ENCODE measurements around the gene EYA2. TPM values are rescaled to one million over a fixed set of nuclear protein-coding genes. Genes with fewer than 3 reads are reported as not detected.

The EYA2 gene
- total RNA-seq, 1 donor from 2014 or later = 8.1 TPM

DNA sequence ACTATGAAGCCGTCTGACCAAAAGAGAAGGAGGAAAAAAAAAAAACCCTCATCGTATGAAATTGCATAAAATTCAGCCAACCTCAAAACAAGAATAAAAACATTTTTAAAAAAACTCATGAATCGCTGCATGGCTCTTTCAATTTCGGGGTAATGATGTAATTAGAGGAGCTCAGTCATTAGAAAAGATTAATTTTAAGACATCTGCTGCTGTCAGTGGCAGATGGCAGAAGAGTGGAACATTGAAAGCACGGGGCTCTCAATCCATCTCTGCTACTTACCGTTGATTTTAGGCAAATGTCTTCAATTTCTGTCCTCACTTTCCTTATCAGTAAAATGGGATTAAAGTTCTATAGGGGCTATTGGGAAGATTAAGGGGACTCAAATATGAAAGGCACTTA lies 79.1 kb downstream of the EYA2 start:
- Mint-ChIP-seq H3K27me3 (no peaks in the 10 kb centered on the region), H3K4me3 (no peak overlapping the region), H3K4me1 (ENCODE audit: unreplicated experiment) (peaks cover 18% of the 10 kb centered on the region), H3K36me3 (no peaks in the 10 kb centered on the region), H3K27ac (no peak overlapping the region), H3K9me3 (no peaks in the 10 kb centered on the region)
- no peak for DNase-seq (ENCODE audit: extremely low spot score, unreplicated experiment)
- TF ChIP-seq, protein P1, sequence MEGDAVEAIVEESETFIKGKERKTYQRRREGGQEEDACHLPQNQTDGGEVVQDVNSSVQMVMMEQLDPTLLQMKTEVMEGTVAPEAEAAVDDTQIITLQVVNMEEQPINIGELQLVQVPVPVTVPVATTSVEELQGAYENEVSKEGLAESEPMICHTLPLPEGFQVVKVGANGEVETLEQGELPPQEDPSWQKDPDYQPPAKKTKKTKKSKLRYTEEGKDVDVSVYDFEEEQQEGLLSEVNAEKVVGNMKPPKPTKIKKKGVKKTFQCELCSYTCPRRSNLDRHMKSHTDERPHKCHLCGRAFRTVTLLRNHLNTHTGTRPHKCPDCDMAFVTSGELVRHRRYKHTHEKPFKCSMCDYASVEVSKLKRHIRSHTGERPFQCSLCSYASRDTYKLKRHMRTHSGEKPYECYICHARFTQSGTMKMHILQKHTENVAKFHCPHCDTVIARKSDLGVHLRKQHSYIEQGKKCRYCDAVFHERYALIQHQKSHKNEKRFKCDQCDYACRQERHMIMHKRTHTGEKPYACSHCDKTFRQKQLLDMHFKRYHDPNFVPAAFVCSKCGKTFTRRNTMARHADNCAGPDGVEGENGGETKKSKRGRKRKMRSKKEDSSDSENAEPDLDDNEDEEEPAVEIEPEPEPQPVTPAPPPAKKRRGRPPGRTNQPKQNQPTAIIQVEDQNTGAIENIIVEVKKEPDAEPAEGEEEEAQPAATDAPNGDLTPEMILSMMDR (conservative IDR thresholded peaks at IDR 0.05) = no peak

DNA sequence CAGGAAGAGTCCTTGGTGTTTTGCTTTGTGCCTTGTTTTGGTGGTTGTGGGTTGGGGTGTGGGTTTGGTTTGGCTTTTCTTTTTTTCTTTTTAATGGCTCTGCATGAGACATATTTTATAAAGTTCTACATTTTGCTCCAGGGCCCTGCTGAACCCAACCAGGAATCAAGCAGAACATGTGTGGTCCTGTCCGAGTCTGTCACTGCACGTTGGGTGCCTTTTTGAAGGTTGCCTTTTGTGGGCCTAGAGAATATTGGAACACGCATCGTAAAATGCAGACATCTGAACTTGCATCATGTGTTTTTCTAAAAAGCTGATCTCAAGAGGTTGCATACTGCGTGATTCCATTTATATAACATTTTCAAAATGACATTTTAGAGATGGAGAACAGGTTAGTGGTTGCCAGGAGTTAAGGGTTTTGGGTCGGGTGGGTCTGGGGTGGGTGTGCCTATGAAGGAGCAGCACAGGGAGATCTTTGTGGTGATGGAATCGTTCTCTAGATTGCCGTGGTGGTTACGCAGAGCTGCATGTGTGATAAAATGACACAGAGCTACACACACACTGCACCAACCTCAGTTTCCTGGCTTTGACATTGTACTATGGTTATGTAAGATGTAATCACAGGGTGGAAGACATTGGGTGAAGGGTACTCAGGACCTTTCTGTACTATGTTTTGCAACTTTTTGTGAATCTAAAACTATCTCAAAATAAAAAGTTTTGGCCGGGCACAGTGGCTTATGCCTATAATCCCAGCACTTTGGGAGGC lies 80.2 kb downstream of the EYA2 start:
- H3K4me1 Mint-ChIP-seq (ENCODE audit: unreplicated experiment) = peaks cover 28% of the 10 kb centered on the region
- DNase-seq (ENCODE audit: extremely low spot score, unreplicated experiment) = no peak
- H3K36me3 Mint-ChIP-seq = no peaks in the 10 kb centered on the region
- H3K27me3 Mint-ChIP-seq = no peaks in the 10 kb centered on the region
- H3K27ac Mint-ChIP-seq = no peak overlapping the region
- TF ChIP-seq, protein P1 (conservative IDR thresholded peaks at IDR 0.05) = no peak
- no peaks in the 10 kb centered on the region for H3K9me3 Mint-ChIP-seq
- H3K4me3 Mint-ChIP-seq = no peak overlapping the region

DNA sequence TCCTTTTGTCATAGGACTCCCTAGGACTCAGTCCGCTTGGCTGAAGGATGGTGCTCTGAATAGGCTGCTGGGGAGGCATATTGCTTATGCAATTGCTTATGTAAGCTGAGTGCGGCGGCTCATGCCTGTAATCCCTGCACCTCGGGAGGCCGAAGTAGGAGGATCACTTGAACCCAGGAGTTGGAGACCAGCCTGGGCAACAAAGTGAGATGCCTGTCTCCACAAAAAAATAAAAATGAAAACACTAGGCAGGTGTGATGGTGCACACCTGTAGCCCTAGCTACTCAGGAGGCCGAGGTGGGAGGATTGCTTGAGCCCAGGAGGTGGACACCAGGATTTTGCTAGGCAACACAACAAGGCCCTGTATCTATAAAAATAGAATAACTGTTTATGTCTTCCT lies 81.3 kb downstream of the EYA2 start:
- peaks cover 4% of the 10 kb centered on the region for H3K36me3 Mint-ChIP-seq
- TF ChIP-seq, protein P1 (conservative IDR thresholded peaks at IDR 0.05) = no peak
- no peak for DNase-seq (ENCODE audit: extremely low spot score, unreplicated experiment)
- no peak overlapping the region for H3K4me3 Mint-ChIP-seq
- no peak overlapping the region for H3K27ac Mint-ChIP-seq
- peaks cover 36% of the 10 kb centered on the region for H3K4me1 Mint-ChIP-seq (ENCODE audit: unreplicated experiment)
- peaks cover 8% of the 10 kb centered on the region for H3K9me3 Mint-ChIP-seq
- no peaks in the 10 kb centered on the region for H3K27me3 Mint-ChIP-seq

DNA sequence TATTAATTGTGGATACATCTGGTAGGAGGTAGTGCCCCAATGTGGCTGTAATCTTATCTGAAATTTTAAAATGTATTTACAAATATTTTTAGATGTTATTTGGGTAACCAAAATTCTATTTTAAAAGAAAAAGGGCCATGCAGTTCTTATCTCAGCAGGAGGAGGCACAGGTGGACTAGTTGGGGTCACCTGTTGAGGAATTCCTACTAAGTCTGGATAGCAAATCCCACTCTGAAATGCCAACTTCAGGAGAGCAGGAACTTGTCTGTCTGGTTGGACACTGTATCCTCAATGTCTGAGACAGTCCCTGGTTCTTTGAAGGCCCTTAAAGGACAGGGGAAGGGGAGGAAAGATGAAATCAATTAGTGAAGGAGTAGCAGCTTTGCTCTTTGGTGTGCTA lies 82.6 kb downstream of the EYA2 start:
- H3K27ac Mint-ChIP-seq = no peak overlapping the region
- no peaks in the 10 kb centered on the region for H3K27me3 Mint-ChIP-seq
- H3K4me1 Mint-ChIP-seq (ENCODE audit: unreplicated experiment) = peaks cover 32% of the 10 kb centered on the region
- TF ChIP-seq, protein P1 (conservative IDR thresholded peaks at IDR 0.05) = no peak
- no peak overlapping the region for H3K4me3 Mint-ChIP-seq
- peaks cover 12% of the 10 kb centered on the region for H3K9me3 Mint-ChIP-seq
- peaks cover 4% of the 10 kb centered on the region for H3K36me3 Mint-ChIP-seq
- no peak for DNase-seq (ENCODE audit: extremely low spot score, unreplicated experiment)

DNA sequence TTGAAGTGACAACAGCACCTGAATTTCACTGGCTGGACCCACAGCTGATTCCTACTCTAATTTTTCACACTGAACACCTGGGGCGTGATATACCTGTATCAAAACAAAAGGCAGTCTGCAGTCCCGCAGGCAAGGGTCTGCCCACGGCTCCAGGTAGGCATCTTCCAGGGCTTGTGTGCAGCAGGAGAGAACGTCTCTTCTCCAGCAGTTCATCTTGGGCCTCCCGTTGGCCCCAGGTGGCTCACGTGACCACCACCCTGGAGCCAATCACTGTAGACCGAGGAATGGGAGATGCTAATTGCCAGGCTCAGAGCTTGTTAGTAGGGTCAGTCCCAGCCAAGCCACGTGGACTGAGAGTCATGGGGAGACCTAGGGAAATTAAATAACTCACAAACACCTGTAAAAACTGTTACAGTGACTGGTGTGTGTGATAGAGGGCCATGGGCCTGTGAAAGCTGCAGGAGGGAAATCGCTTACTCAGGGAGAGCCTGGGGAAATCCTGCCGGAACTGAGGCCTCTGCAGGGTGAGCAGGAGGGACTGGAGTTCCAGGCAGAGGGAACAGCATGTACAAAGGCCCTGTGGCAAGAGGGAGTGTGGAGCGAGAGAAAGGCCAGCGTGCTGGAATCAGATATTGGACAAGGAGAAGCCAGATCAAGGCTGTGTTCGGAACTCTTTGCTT lies 83.4 kb downstream of the EYA2 start:
- peaks cover 36% of the 10 kb centered on the region for H3K4me1 Mint-ChIP-seq (ENCODE audit: unreplicated experiment)
- no peaks in the 10 kb centered on the region for H3K27me3 Mint-ChIP-seq

More for the DNA sequence above, 83.4 kb downstream of the EYA2 start:
- no peak for DNase-seq (ENCODE audit: extremely low spot score, unreplicated experiment)
- peak overlapping the region; percentile 29 for H3K27ac Mint-ChIP-seq
- peaks cover 8% of the 10 kb centered on the region for H3K36me3 Mint-ChIP-seq
- TF ChIP-seq, protein P1 (conservative IDR thresholded peaks at IDR 0.05) = no peak
- peak overlapping the region; percentile 15 for H3K4me3 Mint-ChIP-seq
- peaks cover 16% of the 10 kb centered on the region for H3K9me3 Mint-ChIP-seq

Data from type B pancreatic cell (in vitro differentiated cells).